ENCODE measurements around the gene IL4R.

IL4R gene

DNA sequence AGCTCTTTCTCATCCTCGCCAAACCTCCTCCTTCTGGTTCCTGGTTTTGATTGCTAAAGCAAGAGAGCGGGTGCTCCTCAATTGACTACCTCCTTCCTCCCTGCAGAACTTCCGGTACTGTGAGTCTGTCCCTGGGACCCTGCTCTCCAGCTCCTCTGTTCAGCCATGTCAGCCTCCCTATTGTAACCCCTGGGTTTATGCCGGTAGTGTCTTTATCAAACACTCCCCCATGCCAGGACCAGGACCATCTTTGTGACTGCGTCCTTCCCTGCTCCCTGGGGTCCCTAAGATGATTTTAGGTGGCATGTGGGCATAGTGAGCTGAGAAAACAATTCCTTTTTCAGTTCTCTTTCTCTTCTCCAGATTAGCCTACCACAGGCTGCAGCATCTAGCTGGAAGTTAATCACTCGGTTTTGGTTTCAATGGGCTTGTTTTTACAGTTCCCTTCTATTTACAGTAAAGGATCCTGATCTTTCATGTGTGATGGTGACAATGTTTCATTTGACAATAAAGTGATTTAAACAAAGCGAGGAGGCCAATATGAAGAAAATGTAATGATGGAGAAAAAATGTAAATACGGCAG is 60.5 kb downstream of the IL4R start:
- FAIRE-seq (no peak), DNase-seq (ENCODE audit: insufficient read length, low spot score) (no peak)
- TF ChIP-seq POLR2A (IDR thresholded peaks at IDR 0.05; ENCODE audit: low read depth, low read length) = no peak

DNA sequence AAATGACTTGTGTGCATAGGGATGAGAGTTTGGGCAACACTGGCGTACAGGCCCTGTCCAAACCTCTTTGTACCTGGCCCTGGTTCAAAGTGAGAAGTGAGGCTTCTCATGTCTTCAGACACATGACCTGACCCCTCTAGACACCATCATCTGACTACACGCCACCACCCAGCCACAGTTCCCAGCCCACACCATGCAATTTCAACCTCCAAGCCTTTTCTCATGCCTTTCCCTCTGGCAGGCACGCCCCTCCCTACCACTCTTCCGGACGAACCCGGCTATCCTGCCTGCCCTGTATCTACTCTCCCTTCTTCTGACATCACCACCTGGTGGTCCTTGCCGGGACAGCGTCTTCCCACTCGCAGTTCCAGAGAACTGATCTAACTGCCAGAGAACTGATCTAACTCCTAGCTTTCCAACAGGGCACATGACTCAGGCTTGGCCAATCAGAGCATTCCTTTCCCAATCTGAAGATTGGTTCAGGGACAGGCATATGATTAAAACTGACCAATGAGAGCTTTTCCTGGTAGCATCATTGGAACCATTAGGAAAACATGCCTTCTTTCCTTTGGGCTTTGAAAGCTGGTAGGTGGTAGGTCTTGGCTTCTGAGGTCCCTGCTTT is 61.1 kb downstream of the IL4R start:
- no peak for FAIRE-seq
- peak; percentile 64 for DNase-seq (ENCODE audit: insufficient read length, low spot score)
- no peak for TF ChIP-seq POLR2A (IDR thresholded peaks at IDR 0.05; ENCODE audit: low read depth, low read length)

DNA sequence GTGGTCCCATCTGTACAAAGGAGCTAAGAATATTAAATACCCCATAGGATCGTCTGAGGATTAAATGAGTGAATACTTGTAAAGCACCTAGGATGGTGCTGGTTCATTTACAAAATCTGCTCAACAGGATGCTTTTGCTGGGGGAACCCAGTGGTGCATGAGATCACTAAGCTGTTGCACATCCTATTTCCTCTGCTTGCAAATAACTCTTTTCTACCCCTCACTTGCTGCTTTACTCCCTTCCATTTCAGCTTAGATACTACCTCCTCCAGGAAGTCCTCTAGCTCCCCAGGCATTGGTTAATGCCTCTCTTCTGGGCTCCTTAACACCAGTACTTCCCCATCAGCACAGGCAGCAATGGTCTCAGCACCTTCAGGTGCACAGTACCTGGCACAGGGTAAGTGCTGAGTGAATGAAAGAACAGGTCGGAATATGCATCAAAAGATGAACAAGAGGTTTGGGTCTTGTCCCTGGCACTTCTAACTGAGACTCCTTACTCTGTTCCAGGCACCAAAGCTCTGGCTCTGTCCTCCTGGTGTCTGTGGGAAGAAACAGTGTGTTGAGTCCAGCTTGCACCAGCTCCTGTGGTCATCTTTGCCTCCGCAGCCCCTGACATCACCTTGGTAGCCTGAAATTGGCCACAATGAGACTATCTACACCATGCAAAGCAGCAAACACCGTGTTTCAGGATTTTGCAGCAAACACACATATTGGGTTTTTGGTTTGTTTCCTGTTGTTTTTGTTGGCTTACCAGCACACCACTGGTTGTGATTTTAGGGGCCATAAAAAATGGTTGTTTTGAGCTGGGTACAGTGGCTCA is 64.1 kb downstream of the IL4R start:
- no peak for TF ChIP-seq POLR2A (IDR thresholded peaks at IDR 0.05; ENCODE audit: low read depth, low read length)
- DNase-seq (ENCODE audit: insufficient read length, low spot score) (no peak), FAIRE-seq (no peak)

DNA sequence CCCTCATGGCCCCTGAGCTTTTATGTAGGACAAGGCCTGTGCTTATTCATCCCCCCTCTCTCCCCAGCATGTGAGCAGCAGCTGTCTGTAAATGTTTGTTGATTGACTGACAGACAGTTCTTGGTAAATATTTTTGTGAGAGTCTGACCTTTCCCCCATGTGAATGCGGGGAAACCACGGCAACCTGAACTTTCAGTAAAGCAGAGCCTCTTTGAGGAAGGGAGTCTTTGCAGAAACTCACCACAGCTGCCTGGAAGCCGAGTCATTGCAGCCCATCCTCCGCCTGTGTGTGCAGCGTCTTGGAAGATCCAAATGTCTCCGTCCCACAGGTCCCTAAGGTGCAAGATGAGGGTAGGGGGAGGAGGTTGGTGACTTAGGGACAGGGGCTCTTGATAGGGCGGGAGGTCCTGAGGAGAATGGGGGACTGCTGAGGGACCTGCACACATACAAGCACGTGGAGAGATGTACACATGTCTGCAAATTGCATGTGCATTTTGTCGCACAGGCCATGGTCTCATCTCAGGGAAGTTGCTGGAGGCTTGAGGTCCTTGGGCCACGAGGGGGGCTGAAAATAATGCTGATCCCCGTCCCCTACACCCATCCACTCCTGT is 65.2 kb downstream of the IL4R start:
- no peak for FAIRE-seq
- TF ChIP-seq POLR2A (IDR thresholded peaks at IDR 0.05; ENCODE audit: low read depth, low read length) = no peak
- DNase-seq (ENCODE audit: insufficient read length, low spot score) = no peak

DNA sequence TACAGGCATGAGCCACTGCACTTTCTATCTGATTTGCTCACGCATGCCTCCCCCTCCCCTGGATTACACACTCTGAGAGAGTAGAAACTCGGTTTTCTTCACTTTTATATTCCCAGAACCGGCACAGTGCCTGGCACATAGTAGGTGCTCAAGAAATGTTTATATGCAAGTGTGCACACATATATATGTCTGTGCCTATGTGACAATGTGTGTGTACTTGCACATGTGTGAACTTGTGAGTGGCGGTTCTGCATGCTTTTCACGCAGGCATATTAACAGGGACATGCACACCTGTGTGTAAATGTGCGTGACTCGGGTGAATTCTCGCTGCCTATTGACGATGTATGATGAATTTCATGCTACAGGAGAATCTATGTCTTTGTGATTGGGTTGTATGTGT is 66.1 kb downstream of the IL4R start:
- no peak for DNase-seq (ENCODE audit: insufficient read length, low spot score)
- no peak for FAIRE-seq
- no peak for TF ChIP-seq POLR2A (IDR thresholded peaks at IDR 0.05; ENCODE audit: low read depth, low read length)

DNA sequence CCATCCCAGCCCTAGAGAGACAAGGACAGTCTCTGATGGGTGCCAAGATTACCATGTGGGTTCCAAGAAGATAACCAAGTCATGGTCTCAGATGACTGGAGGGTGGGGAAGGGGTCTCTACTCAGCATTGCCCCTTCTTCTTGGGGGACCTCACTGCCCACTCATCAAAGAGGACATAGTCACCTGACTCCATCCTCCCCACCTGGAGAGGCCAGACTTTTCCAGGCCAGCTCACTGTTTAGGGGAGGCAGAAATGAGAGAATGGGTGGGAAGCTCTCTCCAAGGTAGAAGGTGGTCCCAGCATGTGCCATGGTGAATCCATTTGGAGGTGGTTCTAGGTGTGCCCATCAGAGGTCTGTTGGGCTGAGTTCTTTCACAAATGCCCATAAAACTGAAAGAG is 67.5 kb downstream of the IL4R start:
- DNase-seq (ENCODE audit: insufficient read length, low spot score) (no peak), FAIRE-seq (no peak)
- TF ChIP-seq POLR2A (IDR thresholded peaks at IDR 0.05; ENCODE audit: low read depth, low read length) = no peak

DNA sequence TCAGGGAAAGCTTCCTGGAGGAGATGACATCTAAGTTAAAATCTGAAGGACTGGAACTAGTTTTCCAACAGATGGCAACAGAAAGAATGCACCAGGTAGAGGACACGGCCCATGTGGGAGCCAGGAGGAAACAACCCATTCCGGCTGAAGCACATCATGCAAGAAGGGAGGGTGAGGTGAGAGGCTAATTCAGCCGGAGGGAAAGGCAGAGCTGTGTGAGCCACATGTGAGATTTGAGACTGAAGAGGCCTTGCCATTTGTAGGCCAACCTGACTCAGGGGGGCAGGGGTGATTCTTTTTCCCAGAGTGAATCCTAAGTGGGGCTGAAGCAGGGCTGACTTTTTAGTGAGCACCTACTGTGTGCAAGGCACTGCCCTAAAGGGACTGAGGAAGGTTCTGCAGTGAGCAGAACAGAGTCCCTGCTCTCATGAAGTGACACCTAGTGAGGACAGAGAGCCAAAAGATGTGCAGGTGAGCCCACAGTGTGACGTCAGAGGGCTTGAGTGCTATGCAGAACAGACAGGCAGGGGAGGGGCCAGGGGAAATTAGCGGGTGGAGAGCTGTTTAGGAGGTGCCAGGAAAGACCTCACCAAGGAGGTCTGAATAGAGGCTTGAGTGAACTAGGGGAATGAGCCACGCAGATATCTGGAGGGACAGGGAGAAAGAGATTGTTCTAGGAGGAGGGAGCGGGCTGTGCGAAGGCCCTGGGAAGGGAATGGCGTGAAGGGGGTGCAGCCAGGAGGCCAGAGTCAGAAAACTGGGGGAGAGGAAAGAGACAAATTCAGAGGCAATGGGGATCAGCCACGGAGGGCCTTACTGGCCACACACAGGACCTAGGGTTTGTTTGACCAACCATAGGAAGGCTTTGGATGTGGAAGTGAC is 68.4 kb downstream of the IL4R start:
- no peak for DNase-seq (ENCODE audit: insufficient read length, low spot score)
- no peak for TF ChIP-seq POLR2A (IDR thresholded peaks at IDR 0.05; ENCODE audit: low read depth, low read length)
- no peak for FAIRE-seq

DNA sequence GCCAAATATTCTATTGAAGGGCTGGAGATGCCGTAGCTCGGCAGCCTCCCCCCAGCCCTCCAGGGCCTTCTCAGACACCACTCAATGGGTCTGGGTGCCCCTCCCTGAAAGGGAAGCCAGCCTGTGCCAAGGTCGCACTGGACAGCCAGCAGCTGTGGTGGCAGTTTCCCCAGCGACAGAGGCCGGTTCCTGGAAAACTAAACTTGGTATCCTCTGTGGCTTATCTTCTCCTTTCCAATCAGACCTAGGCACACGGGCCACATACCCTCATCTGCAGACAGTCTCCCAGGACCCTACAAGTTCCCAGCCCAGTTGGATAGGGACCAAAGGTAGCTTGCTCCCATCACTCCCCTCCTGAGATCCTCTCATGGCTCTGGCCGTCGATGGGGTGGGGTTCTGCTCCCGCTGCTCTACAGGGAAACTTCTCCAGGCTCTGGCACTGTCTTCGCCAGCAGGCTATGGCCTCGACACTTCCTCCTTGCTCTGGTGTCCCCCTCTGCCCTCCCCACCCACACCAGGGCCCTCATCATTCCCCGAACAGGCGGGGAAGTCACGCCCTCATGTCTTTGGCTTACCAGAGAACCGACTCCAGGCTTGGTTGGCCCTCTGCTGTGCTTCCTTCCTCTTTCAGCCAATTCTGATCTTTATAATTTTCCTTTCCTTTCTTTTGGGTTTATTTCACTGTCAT is 69.9 kb downstream of the IL4R start:
- TF ChIP-seq POLR2A (IDR thresholded peaks at IDR 0.05; ENCODE audit: low read depth, low read length) = no peak
- FAIRE-seq (no peak), DNase-seq (ENCODE audit: insufficient read length, low spot score) (no peak)

DNA sequence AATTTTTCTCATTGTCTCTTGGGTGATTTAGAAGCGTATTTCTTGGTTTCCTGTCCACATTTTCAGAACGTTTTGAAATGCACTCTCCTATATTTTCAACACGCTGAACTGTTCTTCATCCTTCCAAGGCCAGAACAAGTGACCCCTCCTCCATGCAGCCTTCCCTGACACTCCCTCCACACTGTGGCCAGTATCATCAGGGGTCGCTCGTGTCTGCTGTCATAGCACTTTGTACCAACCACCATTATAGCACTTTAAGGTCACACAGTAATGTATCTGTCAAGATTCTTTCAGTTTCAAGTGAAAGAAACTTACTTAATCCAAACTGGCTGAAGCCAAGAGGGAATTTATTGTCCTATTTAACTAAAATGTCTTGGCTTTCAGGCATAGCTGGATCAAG is 70.7 kb downstream of the IL4R start:
- no peak for TF ChIP-seq POLR2A (IDR thresholded peaks at IDR 0.05; ENCODE audit: low read depth, low read length)
- DNase-seq (ENCODE audit: insufficient read length, low spot score) (no peak), FAIRE-seq (no peak)

DNA sequence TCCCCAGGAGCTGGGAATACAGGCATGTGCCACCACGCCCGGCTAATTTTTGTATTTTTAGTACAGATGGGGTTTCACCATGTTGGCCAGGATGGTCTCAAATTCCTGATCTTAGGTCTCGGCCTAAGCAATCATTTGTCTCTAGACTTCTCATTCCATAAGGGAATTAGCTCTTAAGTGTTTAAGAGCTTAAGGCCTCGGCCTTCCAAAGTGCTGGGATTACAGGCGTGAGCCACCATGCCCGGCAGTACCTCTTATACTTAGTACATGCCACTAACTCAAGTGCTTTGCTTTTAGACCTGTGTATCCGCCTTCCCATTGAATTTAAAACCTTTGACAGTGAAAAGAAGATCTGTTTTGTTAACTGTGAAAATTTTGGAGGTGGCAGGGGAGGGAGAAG is 71.6 kb downstream of the IL4R start:
- DNase-seq (ENCODE audit: insufficient read length, low spot score) (no peak), FAIRE-seq (no peak)
- TF ChIP-seq POLR2A (IDR thresholded peaks at IDR 0.05; ENCODE audit: low read depth, low read length) = no peak

DNA sequence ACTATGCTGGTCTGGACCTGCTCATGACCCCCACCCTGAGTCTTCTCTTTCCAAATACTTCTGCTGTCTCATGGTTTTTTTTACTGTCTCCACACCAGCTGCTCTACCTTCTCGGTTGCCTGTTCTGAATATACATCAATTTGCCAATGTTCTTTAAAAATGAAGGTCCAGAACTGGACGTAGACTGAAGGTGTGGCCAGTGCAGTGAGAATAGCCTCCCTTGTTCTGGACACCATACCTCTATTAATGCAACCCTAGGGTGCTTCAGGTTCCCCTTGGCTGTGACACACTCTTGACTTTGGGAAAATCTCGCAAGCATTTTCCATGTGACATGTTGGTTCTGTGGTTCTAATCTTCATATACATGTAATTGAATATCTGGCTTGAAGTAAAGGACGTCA is 72.9 kb downstream of the IL4R start:
- FAIRE-seq (no peak), DNase-seq (ENCODE audit: insufficient read length, low spot score) (no peak)
- TF ChIP-seq POLR2A (IDR thresholded peaks at IDR 0.05; ENCODE audit: low read depth, low read length) = no peak

DNA sequence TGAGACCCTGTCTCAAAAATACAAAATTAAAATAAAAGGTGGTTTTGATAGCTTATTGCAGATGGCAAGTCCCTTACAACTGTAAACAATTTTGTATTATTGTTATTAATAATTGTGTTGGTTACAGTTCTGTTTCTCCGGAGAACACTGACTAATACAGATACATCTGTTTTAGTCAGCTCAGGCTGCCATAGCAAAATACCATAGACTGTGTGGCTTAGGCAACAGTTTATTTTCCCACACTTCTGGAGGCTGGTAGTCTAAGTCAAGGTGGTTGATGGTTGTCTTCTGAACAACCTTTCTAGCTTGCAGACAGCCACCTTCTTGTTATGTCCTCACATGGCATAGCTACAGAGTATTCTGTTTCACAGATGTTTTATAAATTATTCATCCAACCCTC is 74.0 kb downstream of the IL4R start:
- no peak for TF ChIP-seq POLR2A (IDR thresholded peaks at IDR 0.05; ENCODE audit: low read depth, low read length)
- DNase-seq (ENCODE audit: insufficient read length, low spot score) (no peak), FAIRE-seq (no peak)
